AG04449 (cell line): ENCODE data around the gene DAD1.
"Not testable (repeated sequence)": the region's sequence is repeated elsewhere in the genome, so short reads cannot be mapped to it uniquely, and the experiment has no call there.

Experiments
- CTCF ChIA-PET: fragments of 350-600 bp; formaldehyde crosslinking; extraction: SDS; loops from one replicate; lab custom pipeline; 2021; ENCODE audit warnings: antibody characterized with exemption; lab: Yijun Ruan, JAX
- POLR2A ChIA-PET: fragments of 400-600, 350-600 bp; formaldehyde crosslinking; extraction: SDS; loops from one replicate; lab custom pipeline; 2020; ENCODE audit warnings: antibody characterized with exemption, inconsistent platforms; lab: Yijun Ruan, JAX
- DNase-seq: peaks from one replicate; pipeline ENCODE4 v3.0.0-alpha.2; 2010; ENCODE audit warnings: low read depth, low spot score
- H3K4me3 ChIP-seq: 2 replicates; pipeline ENCODE4 v1.5.1; 2011; ENCODE audit warnings: low read depth, mild to moderate bottlenecking, control low read depth, low read length
- TF ChIP-seq, protein P1 (sequence below): IDR thresholded peaks from one replicate; pipeline ENCODE4 v1.5.1; 2011; ENCODE audit warnings: mild to moderate bottlenecking, moderate library complexity, low read length, control low read depth, inconsistent platforms; ENCODE audit not compliant: insufficient read depth; ENCODE audit errors: missing control alignments

Gene DAD1

DNA sequence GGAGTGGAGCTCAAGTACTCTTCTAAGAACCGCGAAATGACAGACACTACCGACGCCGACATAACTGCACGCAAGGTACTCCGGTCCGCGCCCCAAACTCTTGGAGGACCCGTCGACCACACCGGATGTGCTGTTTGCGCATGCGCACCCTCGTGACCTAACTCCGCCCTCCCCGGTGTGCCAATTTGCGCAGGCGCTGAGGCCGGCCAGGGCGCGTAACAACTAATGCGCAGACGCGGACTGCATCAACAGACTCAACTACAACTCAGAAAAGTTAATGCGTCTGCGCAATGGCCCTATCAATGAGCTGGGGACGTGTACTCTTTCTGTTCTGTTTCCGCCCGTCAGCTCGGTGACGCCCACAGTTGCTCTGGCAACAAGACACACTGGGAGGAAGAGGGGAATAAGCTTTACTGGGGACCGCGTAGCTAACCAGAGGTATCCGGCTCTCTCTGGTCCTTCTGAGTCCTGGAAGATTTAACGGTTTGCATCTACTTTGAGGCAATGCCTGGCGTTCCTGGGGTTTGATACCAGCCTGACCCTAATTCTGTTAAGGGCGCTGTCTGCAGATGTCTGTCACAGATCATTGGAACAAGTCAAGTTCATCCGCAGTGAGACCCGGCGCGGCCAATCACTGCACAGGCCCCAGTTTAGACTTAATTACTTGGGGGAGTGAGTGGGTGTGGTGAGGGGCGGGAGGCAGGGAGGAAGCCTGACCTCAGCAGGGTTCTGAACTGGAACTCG, at the start of gene DAD1:
DAD1 (minus strand) TSS at position 129 of the 744 bp plus-strand sequence; CDS start at position 62, 67 bp downstream.
- H3K4me3 ChIP-seq: peak within 1 kb of the TSS; percentile 89
- POLR2A ChIA-PET: interaction anchor here (0.6 to 1.9 kb wide), 13 partner anchors 9 to 247 kb away, joined by 3 to 8 read pairs (median 4); partner anchors contain the start of genes ABHD4, MMP14 and OXA1L
- DNase-seq: peak; percentile 97
- CTCF ChIA-PET: interaction anchor here (0.5 to 13.5 kb wide), 20 partner anchors 9 to 283 kb away, joined by 3 to 141 read pairs (median 4); partner anchors contain the start of gene ABHD4
- TF ChIP-seq, protein P1, sequence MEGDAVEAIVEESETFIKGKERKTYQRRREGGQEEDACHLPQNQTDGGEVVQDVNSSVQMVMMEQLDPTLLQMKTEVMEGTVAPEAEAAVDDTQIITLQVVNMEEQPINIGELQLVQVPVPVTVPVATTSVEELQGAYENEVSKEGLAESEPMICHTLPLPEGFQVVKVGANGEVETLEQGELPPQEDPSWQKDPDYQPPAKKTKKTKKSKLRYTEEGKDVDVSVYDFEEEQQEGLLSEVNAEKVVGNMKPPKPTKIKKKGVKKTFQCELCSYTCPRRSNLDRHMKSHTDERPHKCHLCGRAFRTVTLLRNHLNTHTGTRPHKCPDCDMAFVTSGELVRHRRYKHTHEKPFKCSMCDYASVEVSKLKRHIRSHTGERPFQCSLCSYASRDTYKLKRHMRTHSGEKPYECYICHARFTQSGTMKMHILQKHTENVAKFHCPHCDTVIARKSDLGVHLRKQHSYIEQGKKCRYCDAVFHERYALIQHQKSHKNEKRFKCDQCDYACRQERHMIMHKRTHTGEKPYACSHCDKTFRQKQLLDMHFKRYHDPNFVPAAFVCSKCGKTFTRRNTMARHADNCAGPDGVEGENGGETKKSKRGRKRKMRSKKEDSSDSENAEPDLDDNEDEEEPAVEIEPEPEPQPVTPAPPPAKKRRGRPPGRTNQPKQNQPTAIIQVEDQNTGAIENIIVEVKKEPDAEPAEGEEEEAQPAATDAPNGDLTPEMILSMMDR: no peak

GRCh38 chr14:22635980-22636379, 47.0 kb upstream of the DAD1 start:
- CTCF ChIA-PET: interaction anchor here (0.8 to 1.0 kb wide), 2 partner anchors 15 to 17 kb away, joined by 3 to 4 read pairs; no protein-coding TSS in a partner anchor
- H3K4me3 ChIP-seq, DNase-seq, POLR2A ChIA-PET: not testable (repeated sequence)

DNA sequence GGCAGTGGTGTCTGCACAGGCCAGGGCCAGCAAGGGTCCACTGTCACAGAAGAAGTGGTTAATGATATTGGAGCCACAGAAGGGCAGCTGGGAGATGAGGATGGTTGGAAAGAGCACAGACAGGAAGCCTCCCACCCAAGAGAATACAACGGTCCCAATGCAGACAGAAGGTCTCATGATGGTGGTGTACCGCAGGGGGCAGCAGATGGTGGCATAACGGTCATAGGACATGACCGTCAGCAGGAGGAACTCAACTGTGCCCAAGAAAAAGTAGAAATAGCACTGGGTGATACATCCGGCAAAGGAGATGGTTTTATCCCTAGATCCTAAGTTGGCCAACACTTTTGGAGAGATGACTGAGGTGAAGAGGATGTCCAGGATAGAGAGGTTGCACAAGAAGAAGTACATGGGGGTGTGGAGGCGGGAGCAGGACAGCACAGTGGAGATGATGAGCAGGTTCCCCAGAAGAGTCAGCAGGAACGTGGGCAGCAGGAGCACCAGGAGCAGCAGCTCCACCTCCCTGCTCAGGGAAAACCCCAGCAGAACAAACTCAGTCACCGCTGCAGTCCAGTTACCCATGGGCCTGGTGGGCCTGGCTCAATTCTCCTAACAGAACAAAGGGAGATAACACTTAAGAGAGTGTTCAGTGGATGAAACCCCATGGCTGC, 45.3 kb upstream of the DAD1 start:
- DNase-seq: no peak
- H3K4me3 ChIP-seq: no peak overlapping the region
- ChIA-PET POLR2A (interaction anchor here (0.8 kb wide), 1 partner anchor 45 kb away, joined by 3 read pairs; the partner anchor contains the start of gene DAD1), CTCF (interaction anchor here (0.5 to 1.0 kb wide), 2 partner anchors 8 to 64 kb away, joined by 3 read pairs; no protein-coding TSS in a partner anchor)
- TF ChIP-seq, protein P1: no peak

DNA sequence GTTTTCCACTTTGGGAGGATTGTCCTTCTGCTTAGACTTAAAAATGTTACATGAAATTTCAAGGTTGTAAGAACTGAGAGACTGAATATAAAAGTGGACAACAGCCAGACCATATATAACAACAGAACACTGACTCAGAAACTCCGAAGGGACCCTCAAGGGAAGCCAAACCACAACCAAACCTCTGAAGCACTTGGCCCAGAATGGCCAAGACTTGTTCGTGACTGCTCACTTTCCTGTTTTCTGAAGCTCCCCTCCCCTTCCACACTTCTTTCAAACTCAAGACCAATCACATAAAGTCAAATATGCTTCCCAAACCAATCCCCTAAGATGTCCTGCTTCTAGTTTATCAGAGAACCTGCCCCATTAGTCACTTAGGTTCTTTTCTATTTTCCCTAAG, 41.5 kb upstream of the DAD1 start:
- DNase-seq: peak; percentile 72
- H3K4me3 ChIP-seq: no peak overlapping the region
- POLR2A ChIA-PET: interaction anchor here (1.4 kb wide), 1 partner anchor 12 kb away, joined by 4 read pairs; no protein-coding TSS in a partner anchor
- CTCF ChIA-PET: interaction anchor here (1.1 to 2.7 kb wide), 3 partner anchors 15 to 33 kb away, joined by 3 to 12 read pairs (median 3); partner anchors contain the start of gene OR6J1
- TF ChIP-seq, protein P1: no peak

DNA sequence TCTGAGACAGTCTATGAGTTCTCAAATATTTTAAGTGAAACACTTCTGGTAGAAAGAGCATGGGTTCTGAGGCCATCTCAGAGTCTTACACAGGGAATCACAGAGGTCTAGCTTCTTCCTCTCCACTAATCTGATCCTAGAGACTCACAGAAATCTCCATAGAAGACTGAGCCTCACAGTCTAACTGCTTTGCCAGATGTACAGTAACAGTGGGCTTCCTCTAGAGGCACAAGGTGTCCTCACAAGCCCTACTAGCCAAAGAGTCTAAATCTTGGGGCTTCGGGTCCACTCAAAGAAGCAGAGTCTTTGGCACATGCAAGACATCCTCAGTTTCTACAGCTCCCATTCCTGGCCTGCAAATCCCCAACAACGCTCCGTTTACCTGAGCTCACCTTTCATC, 41.0 kb upstream of the DAD1 start:
- CTCF ChIA-PET: interaction anchor here (1.1 to 2.7 kb wide), 3 partner anchors 15 to 33 kb away, joined by 3 to 12 read pairs (median 3); partner anchors contain the start of gene OR6J1
- POLR2A ChIA-PET: interaction anchor here (1.4 kb wide), 1 partner anchor 12 kb away, joined by 4 read pairs; no protein-coding TSS in a partner anchor
- no peak overlapping the region for H3K4me3 ChIP-seq
- TF ChIP-seq, protein P1: no peak
- DNase-seq: no peak

DNA sequence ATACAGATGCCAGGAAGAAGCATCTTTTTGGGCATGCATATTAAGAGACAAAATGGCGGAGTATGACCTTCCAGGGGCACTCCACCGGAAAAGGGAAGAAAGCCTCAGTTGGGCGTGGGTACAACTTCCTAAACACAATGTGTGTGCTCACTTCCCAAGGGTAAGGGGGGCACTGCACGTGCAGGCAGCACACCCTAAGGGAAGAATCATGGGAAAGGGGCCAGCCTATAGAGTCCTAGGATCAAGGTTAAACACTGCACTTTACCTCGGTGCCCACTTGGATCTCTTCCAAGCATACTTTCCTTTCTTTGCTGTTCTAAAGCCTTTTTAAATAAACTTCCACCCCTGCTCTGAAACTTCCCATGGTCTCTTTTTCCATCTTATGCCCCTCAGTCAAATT, 40.3 kb upstream of the DAD1 start:
- ChIA-PET CTCF (interaction anchor here (1.1 to 2.7 kb wide), 3 partner anchors 16 to 32 kb away, joined by 3 to 12 read pairs (median 3); partner anchors contain the start of gene OR6J1), POLR2A (no interaction called here)
- H3K4me3 ChIP-seq: no peak overlapping the region
- TF ChIP-seq, protein P1: no peak
- no peak for DNase-seq
